ENCODE results near the gene OTUD6A. TPM values are rescaled to one million over a fixed set of nuclear protein-coding genes. Genes with fewer than 3 reads are reported as not detected.

OTUD6A gene
- total and polyA plus RNA-seq, 7 donors: not detected

- no peaks in the 10 kb centered on the region for H3K9me3 ChIP-seq
- H3K4me3 ChIP-seq: no peak overlapping the region
- no peaks in the 10 kb centered on the region for H3K4me1 ChIP-seq
- H3K36me3 ChIP-seq: no peaks in the 10 kb centered on the region
- H3K27ac ChIP-seq: no peak overlapping the region
- TF ChIP-seq POLR2A (IDR thresholded peaks at IDR 0.05) (no peak), EP300 (IDR thresholded peaks at IDR 0.05) (no peak), POLR2AphosphoS5 (IDR thresholded peaks at IDR 0.05) (no peak)
- H3K27me3 ChIP-seq: no peaks in the 10 kb centered on the region
- intact Hi-C loops (cut with DNase I): no loop called here
- DNase-seq: no peak
- 63 to 87% methylated on average over 3 of the region's 3 CpGs for WGBS, 2 donors
Observed at GRCh38 chrX:70049406-70049805, 12.9 kb upstream of the OTUD6A start.

GRCh38 chrX:70049925-70050324, 12.3 kb upstream of the OTUD6A start, which contains the start of gene AWAT2:
AWAT2 (minus strand) TSS chrX:70049938; CDS start chrX:70049932, 6 bp downstream.
- no peak within 1 kb of the TSS for H3K27ac ChIP-seq
- no peak within 1 kb of the TSS for H3K4me3 ChIP-seq
- DNase-seq: no peak
- no peaks in the 10 kb centered on the region for H3K36me3 ChIP-seq
- WGBS, 2 donors: 74 to 81% methylated on average over 4 of the region's 4 CpGs
- intact Hi-C loops (cut with DNase I): no loop called here
- no peaks in the 10 kb centered on the region for H3K9me3 ChIP-seq
- no peak for TF ChIP-seq POLR2A (IDR thresholded peaks at IDR 0.05)
- TF ChIP-seq CTCF (IDR thresholded peaks at IDR 0.05): no peak
- TF ChIP-seq EP300 (IDR thresholded peaks at IDR 0.05): no peak
- no peak for TF ChIP-seq POLR2AphosphoS5 (IDR thresholded peaks at IDR 0.05)
- no peaks in the 10 kb centered on the region for H3K4me1 ChIP-seq
- no peaks in the 10 kb centered on the region for H3K27me3 ChIP-seq

GRCh38 chrX:70052895-70053615, 9.2 kb upstream of the OTUD6A start:
- WGBS, 2 donors: 79 to 85% methylated on average over 11 of the region's 11 CpGs
- Histone ChIP-seq H3K4me1 (no peaks in the 10 kb centered on the region), H3K27ac (no peak overlapping the region), H3K27me3 (no peaks in the 10 kb centered on the region), H3K36me3 (no peaks in the 10 kb centered on the region), H3K4me3 (no peak overlapping the region), H3K9me3 (no peaks in the 10 kb centered on the region)
- DNase-seq: no peak
- TF ChIP-seq EP300 (IDR thresholded peaks at IDR 0.05) (no peak), CTCF (IDR thresholded peaks at IDR 0.05) (no peak), POLR2AphosphoS5 (IDR thresholded peaks at IDR 0.05) (no peak), POLR2A (IDR thresholded peaks at IDR 0.05) (no peak)
- intact Hi-C loops (cut with DNase I): no loop called here

- Histone ChIP-seq H3K4me1 (no peaks in the 10 kb centered on the region), H3K4me3 (no peak overlapping the region), H3K36me3 (no peaks in the 10 kb centered on the region), H3K27ac (no peak overlapping the region), H3K9me3 (no peaks in the 10 kb centered on the region), H3K27me3 (no peaks in the 10 kb centered on the region)
- WGBS, 2 donors: 86 to 91% methylated on average over 5 of the region's 5 CpGs
- no peak for TF ChIP-seq POLR2AphosphoS5 (IDR thresholded peaks at IDR 0.05)
- no peak for DNase-seq
- intact Hi-C loops (cut with DNase I): no loop called here
Observed at GRCh38 chrX:70054391-70054790, 7.9 kb upstream of the OTUD6A start.

- DNase-seq: no peak
- no peak for TF ChIP-seq POLR2A (IDR thresholded peaks at IDR 0.05)
- TF ChIP-seq CTCF (IDR thresholded peaks at IDR 0.05): no peak
- TF ChIP-seq EP300 (IDR thresholded peaks at IDR 0.05): no peak
- no peak for TF ChIP-seq POLR2AphosphoS5 (IDR thresholded peaks at IDR 0.05)
- Histone ChIP-seq H3K27me3 (no peaks in the 10 kb centered on the region), H3K36me3 (no peaks in the 10 kb centered on the region), H3K27ac (no peak overlapping the region), H3K4me1 (no peaks in the 10 kb centered on the region), H3K9me3 (no peaks in the 10 kb centered on the region), H3K4me3 (no peak overlapping the region)
- intact Hi-C loops (cut with DNase I): no loop called here
- 97% methylated on average over 52 of the region's 52 CpGs for WGBS, 2 donors
Observed at GRCh38 chrX:70062961-70063550, 799 bp downstream of the OTUD6A start.
